Measurements from ENCODE around the gene IRGM.
A peak's percentile ranks its signal among the peaks of the same experiment; 100 is the strongest.
"Not testable (repeated sequence)": the region's sequence is repeated elsewhere in the genome, so short reads cannot be mapped to it uniquely, and the experiment has no call there.

Gene IRGM, protein sequence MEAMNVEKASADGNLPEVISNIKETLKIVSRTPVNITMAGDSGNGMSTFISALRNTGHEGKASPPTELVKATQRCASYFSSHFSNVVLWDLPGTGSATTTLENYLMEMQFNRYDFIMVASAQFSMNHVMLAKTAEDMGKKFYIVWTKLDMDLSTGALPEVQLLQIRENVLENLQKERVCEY

DNA sequence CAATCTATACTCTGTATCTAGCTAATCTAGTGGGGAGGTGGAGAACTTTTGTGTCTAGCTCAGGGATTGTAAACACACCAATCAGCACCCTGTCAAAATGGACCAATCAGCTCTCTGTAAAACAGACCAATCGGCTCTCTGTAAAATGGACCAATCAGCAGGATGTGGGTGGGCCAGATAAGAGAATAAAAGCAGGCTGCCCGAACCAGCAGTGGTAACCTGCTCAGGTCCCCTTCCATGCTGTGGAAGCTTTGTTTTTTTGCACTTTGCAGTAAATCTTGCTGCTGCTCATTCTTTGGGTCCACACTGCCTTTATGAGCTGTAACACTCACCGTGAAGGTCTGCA is at the start of gene IRGM:
IRGM (plus strand) TSS at position 214 of the 346 bp plus-strand sequence. CDS start 1,603 bp downstream, outside the sequence.
- H3K36me3 ChIP-seq (ENCODE audit: control insufficient read depth, insufficient read depth, low read length); H3K79me2 ChIP-seq; H3K9ac ChIP-seq; H3K27ac ChIP-seq; H3K4me1 ChIP-seq; H3K27me3 ChIP-seq (ENCODE audit: control insufficient read depth, insufficient read depth, low read length); H3K4me2 ChIP-seq (ENCODE audit: low read length); H3K4me3 ChIP-seq (ENCODE audit: low read depth, low read length); H3K9me3 ChIP-seq (ENCODE audit: control insufficient read depth, low read length); H2AFZ ChIP-seq: not testable (repeated sequence)

DNA sequence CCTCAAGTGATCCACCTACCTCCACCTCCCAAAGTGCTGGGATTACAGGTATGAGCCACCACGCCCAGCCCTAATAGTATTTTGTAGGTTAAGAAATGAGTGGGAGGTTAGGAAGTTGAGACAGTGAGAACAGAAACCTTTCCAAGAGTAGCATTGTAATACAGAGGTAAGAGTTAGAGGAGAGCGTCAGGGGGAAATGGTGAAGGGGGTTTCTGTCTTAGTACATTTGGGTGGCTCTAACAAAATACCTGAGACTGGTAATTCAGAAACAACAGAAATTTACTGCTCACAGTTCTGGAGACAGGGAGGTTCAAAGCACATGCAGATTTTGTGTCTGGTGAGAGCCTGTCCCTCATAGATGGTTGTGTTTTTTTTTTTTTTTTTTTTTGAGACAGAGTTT is 48.9 kb upstream of the IRGM start:
- TF ChIP-seq, protein P1, sequence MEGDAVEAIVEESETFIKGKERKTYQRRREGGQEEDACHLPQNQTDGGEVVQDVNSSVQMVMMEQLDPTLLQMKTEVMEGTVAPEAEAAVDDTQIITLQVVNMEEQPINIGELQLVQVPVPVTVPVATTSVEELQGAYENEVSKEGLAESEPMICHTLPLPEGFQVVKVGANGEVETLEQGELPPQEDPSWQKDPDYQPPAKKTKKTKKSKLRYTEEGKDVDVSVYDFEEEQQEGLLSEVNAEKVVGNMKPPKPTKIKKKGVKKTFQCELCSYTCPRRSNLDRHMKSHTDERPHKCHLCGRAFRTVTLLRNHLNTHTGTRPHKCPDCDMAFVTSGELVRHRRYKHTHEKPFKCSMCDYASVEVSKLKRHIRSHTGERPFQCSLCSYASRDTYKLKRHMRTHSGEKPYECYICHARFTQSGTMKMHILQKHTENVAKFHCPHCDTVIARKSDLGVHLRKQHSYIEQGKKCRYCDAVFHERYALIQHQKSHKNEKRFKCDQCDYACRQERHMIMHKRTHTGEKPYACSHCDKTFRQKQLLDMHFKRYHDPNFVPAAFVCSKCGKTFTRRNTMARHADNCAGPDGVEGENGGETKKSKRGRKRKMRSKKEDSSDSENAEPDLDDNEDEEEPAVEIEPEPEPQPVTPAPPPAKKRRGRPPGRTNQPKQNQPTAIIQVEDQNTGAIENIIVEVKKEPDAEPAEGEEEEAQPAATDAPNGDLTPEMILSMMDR (IDR thresholded peaks at IDR 0.05), result no peak
- Histone ChIP-seq H3K27me3 (ENCODE audit: control insufficient read depth, insufficient read depth, low read length) (no peaks in the 10 kb centered on the region), H2AFZ (no peak overlapping the region), H3K9me3 (ENCODE audit: control insufficient read depth, low read length) (no peaks in the 10 kb centered on the region), H3K79me2 (no peaks in the 10 kb centered on the region), H3K4me1 (peaks cover 3% of the 10 kb centered on the region), H3K36me3 (ENCODE audit: control insufficient read depth, insufficient read depth, low read length) (no peaks in the 10 kb centered on the region), H3K4me3 (ENCODE audit: low read depth, low read length) (no peak overlapping the region), H3K9ac (no peak overlapping the region), H3K27ac (no peak overlapping the region), H3K4me2 (ENCODE audit: low read length) (no peak overlapping the region)

DNA sequence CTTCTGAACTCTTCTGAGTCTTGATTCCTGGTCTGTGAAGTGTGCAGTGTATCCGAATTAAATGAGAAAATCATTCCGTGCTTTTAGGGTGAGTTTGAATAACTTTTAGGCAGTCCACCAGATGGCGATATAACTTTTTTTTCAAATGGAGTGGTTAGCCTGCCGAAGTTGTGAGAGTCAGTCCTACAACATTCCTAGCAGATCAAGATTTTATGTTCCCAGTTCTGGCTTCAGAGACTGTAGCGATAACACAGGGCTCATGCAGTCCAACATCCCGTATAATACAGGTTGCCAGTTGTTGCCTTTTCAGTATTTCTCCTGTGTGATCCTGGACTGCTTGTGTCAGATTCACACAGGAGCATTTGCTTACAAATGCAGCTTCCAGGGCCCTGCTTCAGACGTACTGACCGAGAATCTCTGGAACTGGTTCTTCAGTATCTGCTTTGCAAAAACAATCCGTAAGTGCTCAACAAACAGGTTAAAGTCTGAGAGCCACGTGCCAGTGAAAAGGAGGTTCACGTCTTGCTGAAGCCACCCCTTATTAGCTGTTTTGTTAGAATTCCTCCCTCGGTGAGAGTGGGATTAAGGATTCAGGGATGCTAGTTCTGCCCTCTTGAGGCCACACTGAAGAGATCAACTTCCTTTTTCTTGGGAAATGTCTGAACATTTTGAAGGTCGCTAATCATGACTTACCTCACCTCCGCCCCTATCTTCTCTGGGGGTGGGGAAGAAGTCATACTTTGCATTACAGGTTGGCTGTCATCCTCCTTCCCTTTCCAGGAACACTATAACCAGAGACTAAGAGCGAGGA is 45.0 kb upstream of the IRGM start:
- Histone ChIP-seq H3K4me1 (peaks cover 3% of the 10 kb centered on the region), H3K4me3 (ENCODE audit: low read depth, low read length) (peak overlapping the region; percentile 45), H2AFZ (peak overlapping the region; percentile 85), H3K9me3 (ENCODE audit: control insufficient read depth, low read length) (no peaks in the 10 kb centered on the region), H3K36me3 (ENCODE audit: control insufficient read depth, insufficient read depth, low read length) (no peaks in the 10 kb centered on the region), H3K4me2 (ENCODE audit: low read length) (peak overlapping the region; percentile 61), H3K9ac (no peak overlapping the region), H3K27ac (peak overlapping the region; percentile 50), H3K27me3 (ENCODE audit: control insufficient read depth, insufficient read depth, low read length) (no peaks in the 10 kb centered on the region), H3K79me2 (no peaks in the 10 kb centered on the region)
- TF ChIP-seq, protein P1 (IDR thresholded peaks at IDR 0.05), result peak; percentile 64

DNA sequence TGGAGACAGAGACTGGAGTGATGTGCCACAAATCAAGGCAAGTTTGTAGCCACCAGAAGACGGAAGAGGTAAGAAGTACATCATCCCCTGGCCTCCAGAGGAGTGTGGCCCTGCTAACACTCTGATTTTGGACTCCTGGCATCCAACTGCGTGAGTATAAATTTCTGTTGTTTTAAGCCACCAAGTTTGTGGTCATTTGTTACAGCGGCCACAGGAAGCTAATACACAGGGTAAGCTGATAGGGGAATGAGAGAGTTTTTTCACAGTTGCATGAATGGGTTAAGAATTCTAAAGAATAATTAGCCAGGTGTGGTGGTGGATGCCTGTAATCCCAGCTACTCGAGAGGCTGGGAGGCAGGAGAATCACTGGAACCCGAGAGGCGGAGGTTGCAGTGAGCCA is 41.9 kb upstream of the IRGM start:
- Histone ChIP-seq H3K36me3 (ENCODE audit: control insufficient read depth, insufficient read depth, low read length) (no peaks in the 10 kb centered on the region), H3K4me2 (ENCODE audit: low read length) (no peak overlapping the region), H3K4me3 (ENCODE audit: low read depth, low read length) (no peak overlapping the region), H3K4me1 (peaks cover 3% of the 10 kb centered on the region), H3K27ac (no peak overlapping the region), H3K9ac (no peak overlapping the region), H3K9me3 (ENCODE audit: control insufficient read depth, low read length) (no peaks in the 10 kb centered on the region), H2AFZ (no peak overlapping the region), H3K27me3 (ENCODE audit: control insufficient read depth, insufficient read depth, low read length) (no peaks in the 10 kb centered on the region), H3K79me2 (no peaks in the 10 kb centered on the region)
- TF ChIP-seq, protein P1 (IDR thresholded peaks at IDR 0.05), result no peak

DNA sequence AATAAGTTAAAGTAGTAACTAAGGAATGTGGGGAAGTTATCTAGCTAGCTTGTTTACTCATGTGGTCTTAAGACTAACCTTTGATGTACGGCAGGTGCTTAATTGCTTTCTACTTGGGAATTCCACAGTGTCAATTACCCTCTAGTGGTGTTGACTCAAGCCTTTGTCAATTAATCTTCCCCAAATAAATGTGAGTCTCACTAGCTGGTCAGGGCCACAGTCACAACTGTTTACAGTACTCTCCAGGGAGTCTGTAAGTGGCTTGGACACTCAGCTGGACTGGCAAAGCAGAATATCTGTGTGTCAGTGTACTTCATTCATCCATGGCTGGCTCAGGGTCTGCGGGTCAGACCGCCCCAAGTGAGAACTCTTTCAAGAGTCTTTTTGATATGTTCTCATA is 37.0 kb upstream of the IRGM start:
- H3K27ac ChIP-seq, result no peak overlapping the region
- no peaks in the 10 kb centered on the region for H3K79me2 ChIP-seq
- no peaks in the 10 kb centered on the region for H3K36me3 ChIP-seq (ENCODE audit: control insufficient read depth, insufficient read depth, low read length)
- no peaks in the 10 kb centered on the region for H3K4me1 ChIP-seq
- TF ChIP-seq, protein P1 (IDR thresholded peaks at IDR 0.05), result no peak
- no peak overlapping the region for H3K9ac ChIP-seq
- no peaks in the 10 kb centered on the region for H3K9me3 ChIP-seq (ENCODE audit: control insufficient read depth, low read length)
- H3K4me2 ChIP-seq (ENCODE audit: low read length), result no peak overlapping the region
- H3K4me3 ChIP-seq (ENCODE audit: low read depth, low read length), result no peak overlapping the region
- H3K27me3 ChIP-seq (ENCODE audit: control insufficient read depth, insufficient read depth, low read length), result no peaks in the 10 kb centered on the region
- H2AFZ ChIP-seq, result no peak overlapping the region
